Aorta (tissue), 5 donors: ENCODE data around the gene TBC1D22A. TPM values are rescaled to one million over a fixed set of nuclear protein-coding genes. Genes with fewer than 3 reads are reported as not detected.

Source experiments
- ATAC-seq: fragments of 200-7000 bp; cut with Tn5 transposase; one replicate; pipeline ENCODE4 v1.9.1; 2022; ENCODE audit warnings: moderate library complexity; ENCODE audit not compliant: low FRiP score
- DNase-seq, 2 donors: peaks; one replicate each; pipeline ENCODE4 v3.0.0-alpha.2; 2020
- H3K27ac ChIP-seq, 2 donors: one replicate each; pipeline ENCODE4 v1.5.1; 2013; ENCODE audit warnings: low read length in 2 of 2, mild to moderate bottlenecking in 2 of 2, moderate library complexity in 2 of 2, control low read depth in 1 of 2, inconsistent platforms in 1 of 2, low read depth in 1 of 2
- H3K27me3 ChIP-seq, 2 donors: one replicate each; pipeline ENCODE4 v1.6.1; 2013; ENCODE audit warnings: control low read depth in 1 of 2, low read length in 1 of 2, mild to moderate bottlenecking in 1 of 2, moderate library complexity in 1 of 2; ENCODE audit not compliant: insufficient read depth in 2 of 2, control insufficient read depth in 1 of 2
- H3K36me3 ChIP-seq, 2 donors: one replicate each; pipeline ENCODE4 v1.6.1; 2013; ENCODE audit warnings: control low read depth in 1 of 2, low read length in 1 of 2, mild to moderate bottlenecking in 1 of 2; ENCODE audit not compliant: insufficient read depth in 2 of 2, control insufficient read depth in 1 of 2
- H3K4me1 ChIP-seq, 2 donors: one replicate each; pipeline ENCODE4 v1.6.1; 2013; ENCODE audit warnings: low read length in 2 of 2, control low read depth in 1 of 2, mild to moderate bottlenecking in 1 of 2, moderate library complexity in 1 of 2; ENCODE audit not compliant: insufficient read depth in 2 of 2, control insufficient read depth in 1 of 2
- H3K4me3 ChIP-seq, 2 donors: one replicate each; pipeline ENCODE4 v1.5.1; 2013; ENCODE audit warnings: low read length in 2 of 2, control low read depth in 1 of 2, mild to moderate bottlenecking in 1 of 2
- H3K9me3 ChIP-seq: one replicate; pipeline ENCODE4 v1.6.1; 2013; ENCODE audit warnings: mild to moderate bottlenecking, low read length; ENCODE audit not compliant: control insufficient read depth
- WGBS, 2 donors: extraction: QIAGEN DNeasy Blood & Tissue Kit; methylation state at CpG; one replicate each; pipeline ENCODE4 v1.1.7; 2013; 5-methylcytosine and 5-hydroxymethylcytosine counted together
- intact Hi-C, 2 donors: fragments of 100-400 bp; cut with DNase I; formaldehyde crosslinking; loops; one replicate each; pipeline versions ENCODE4 v1.14.2 to v1.15.0; 2022
- polyA plus RNA-seq, 2 donors: library from polyadenylated mRNA; stranded (reverse); fragments of 200-250 nt; gene quantifications; one replicate each; pipeline ENCODE4 v1.2.3, GENCODE V29; 2013
- total RNA-seq, 2 donors: library from RNA; stranded (reverse); fragmentation: NEBNext Ultra II Directional; extraction: Animal tissue kit (Norgen Biotek cat#: 25700); gene quantifications; one replicate each; pipeline ENCODE4 v1.2.1, GENCODE V29; 2021
- donor health status: healthy with polysubstance abuse.
- donor health status: Bipolar disorder and iron deficiency.
- donor health status: DM: no; HTN: no; CAD: no.
- donor health status: DM: no; HTN: no; CAD: no.
- donor health status: DM: yes; HTN: yes; CAD: no.

The TBC1D22A gene
- total and polyA plus RNA-seq, 4 donors: 10.8 to 37.1 (median 17.9) TPM

DNA sequence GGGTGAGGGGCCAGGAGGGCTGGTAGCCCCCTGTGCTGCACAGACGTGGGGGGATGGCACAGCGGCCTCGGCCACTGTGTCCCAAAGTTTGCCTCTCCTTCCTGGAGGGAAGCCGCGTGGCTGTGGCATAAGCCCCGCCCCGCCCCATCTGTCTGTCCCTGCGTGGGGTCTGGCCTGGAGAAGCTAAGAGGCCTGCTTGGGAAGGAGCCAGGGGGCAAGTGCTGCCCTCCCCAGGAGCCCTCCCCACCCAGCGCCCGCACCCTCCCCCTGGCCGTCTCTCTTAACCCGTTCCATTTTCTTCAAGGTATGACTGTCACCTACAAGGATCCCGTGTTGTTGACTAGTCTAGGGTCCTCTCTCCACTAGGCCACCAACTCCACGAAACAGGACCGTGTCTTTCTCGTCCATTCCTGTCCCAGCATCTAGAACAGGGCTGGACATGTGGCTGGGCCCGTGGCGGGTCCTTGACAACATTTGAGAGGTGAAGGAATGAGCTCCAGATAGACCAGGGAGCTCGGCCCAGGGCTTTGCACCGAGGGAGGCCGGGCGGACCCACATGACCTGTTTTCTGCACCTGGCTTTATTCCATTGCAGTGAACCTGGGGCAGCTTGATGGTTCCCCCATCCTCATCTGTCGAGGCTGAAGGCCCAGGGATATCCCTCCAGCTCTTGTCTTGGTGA, 428.0 kb downstream of the TBC1D22A start:
- peak in 1 of 2 donors; percentile 62 for DNase-seq
- no peak overlapping the region for H3K27ac ChIP-seq
- no peak for ATAC-seq
- no peaks in the 10 kb centered on the region for H3K4me1 ChIP-seq
- H3K9me3 ChIP-seq: no peaks in the 10 kb centered on the region
- 87% methylated on average over 22 to 23 of the region's 23 CpGs for WGBS, 2 donors
- no peaks in the 10 kb centered on the region for H3K27me3 ChIP-seq
- no peak overlapping the region for H3K4me3 ChIP-seq
- intact Hi-C loops: no loop called here
- H3K36me3 ChIP-seq: no peaks in the 10 kb centered on the region

- no peaks in the 10 kb centered on the region for H3K36me3 ChIP-seq
- no peaks in the 10 kb centered on the region for H3K9me3 ChIP-seq
- WGBS, 2 donors: 86 to 87% methylated on average over 11 of the region's 11 CpGs
- no peak overlapping the region for H3K27ac ChIP-seq
- no peak overlapping the region for H3K4me3 ChIP-seq
- ATAC-seq (no peak), DNase-seq (peak in 1 of 2 donors; percentile 53)
- no peaks in the 10 kb centered on the region for H3K27me3 ChIP-seq
- no peaks in the 10 kb centered on the region for H3K4me1 ChIP-seq
- intact Hi-C loops: no loop called here
Measured at GRCh38 chr22:47190957-47191670, 428.7 kb downstream of the TBC1D22A start.

- Histone ChIP-seq H3K27me3 (no peaks in the 10 kb centered on the region), H3K4me3 (no peak overlapping the region), H3K27ac (no peak overlapping the region), H3K36me3 (no peaks in the 10 kb centered on the region), H3K9me3 (no peaks in the 10 kb centered on the region), H3K4me1 (no peaks in the 10 kb centered on the region)
- DNase-seq (peak in 1 of 2 donors; percentile 68), ATAC-seq (no peak)
- 24 to 32% methylated on average over 24 to 25 of the region's 25 CpGs for WGBS, 2 donors
- intact Hi-C loops: no loop called here
Measured at GRCh38 chr22:47191671-47192650, 429.5 kb downstream of the TBC1D22A start.

DNA sequence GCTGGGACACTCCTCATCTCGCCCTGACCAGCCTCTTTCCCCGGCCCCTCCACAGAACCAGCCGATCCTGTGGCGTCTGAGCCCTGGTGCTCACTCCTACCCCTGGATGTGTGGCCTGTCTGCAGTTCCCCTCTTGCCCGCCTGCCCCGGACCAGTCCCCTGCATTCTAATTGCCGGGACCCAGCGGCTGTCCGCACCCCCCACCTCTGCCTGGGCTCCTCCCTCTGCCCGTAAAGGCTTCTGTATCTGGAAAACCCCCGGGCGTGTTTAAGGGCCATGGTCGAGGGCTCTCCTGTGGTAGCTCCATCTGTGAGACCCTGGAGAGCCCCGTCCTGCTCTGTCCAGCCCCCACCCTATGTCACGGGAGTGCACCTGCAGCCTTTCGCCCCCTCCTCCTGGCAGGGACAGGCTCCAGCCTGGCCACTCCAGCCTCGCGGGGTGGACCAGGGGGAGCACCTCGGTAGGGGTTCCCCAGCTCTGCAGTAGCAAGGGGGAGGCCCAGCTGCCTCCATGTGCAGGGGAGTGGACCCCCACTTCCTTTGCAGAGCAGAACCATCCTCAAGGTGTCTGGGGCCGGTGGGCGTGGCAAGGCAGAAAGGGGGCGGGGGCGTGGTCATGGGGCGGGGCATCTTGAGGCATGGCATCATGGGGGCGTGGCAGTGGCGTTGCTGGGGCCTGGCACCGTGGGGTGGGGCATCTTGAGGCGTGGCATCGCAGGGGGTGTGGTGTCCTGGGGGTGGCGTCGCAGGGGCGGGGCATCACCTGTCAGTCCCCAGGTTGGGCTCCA, 430.4 kb downstream of the TBC1D22A start:
- peak; percentile 32 to 67 for DNase-seq
- H3K27me3 ChIP-seq: no peaks in the 10 kb centered on the region
- H3K36me3 ChIP-seq: no peaks in the 10 kb centered on the region
- H3K27ac ChIP-seq: no peak overlapping the region
- no peak overlapping the region for H3K4me3 ChIP-seq
- H3K9me3 ChIP-seq: no peaks in the 10 kb centered on the region
- 80 to 83% methylated on average over 32 of the region's 32 CpGs for WGBS, 2 donors
- intact Hi-C loops: no loop called here
- ATAC-seq: no peak
- H3K4me1 ChIP-seq: no peaks in the 10 kb centered on the region

DNA sequence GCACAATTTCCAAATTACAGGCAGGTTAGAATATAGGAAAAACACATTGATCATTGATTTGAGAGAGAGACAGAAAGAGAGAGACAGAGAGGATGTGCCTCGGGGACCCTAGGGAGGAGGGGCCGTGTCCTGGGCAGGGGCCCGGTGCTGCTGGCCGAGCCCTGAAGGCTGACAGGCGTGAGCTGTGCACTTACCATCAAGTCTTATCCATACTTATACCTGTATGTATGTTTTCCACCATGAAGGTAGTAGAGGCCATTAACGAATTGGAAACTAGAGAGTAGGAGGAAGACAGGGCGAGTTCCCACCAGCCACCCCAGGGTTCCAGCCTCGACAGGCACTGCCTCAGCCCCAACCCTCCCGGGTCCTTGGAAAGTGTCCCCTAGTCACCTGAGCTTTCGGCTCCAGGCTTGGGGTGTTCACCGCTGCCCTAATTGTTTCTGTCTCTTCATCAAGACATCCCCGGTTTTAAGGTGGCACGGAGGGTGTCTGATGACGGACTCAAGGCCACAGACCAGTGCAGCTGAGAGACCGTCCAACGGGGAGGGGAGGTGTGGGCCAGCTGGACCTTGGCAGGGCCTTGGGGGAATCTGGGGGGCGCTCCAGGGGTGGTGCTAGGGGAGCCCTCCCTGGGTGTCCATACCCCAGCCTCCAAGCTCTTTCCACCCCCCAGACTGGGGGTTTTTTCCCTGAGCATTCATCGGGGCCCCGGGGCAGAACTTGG, 431.3 kb downstream of the TBC1D22A start:
- Histone ChIP-seq H3K36me3 (no peaks in the 10 kb centered on the region), H3K4me1 (no peaks in the 10 kb centered on the region), H3K27me3 (no peaks in the 10 kb centered on the region), H3K4me3 (no peak overlapping the region), H3K9me3 (no peaks in the 10 kb centered on the region), H3K27ac (no peak overlapping the region)
- intact Hi-C loops: no loop called here
- 91 to 94% methylated on average over 18 to 19 of the region's 19 CpGs for WGBS, 2 donors
- DNase-seq (peak in 1 of 2 donors; percentile 45), ATAC-seq (no peak)

GRCh38 chr22:47194476-47195155, 432.2 kb downstream of the TBC1D22A start:
- no peaks in the 10 kb centered on the region for H3K27me3 ChIP-seq
- DNase-seq (peak in 1 of 2 donors; percentile 26), ATAC-seq (no peak)
- H3K36me3 ChIP-seq: no peaks in the 10 kb centered on the region
- H3K27ac ChIP-seq: no peak overlapping the region
- intact Hi-C loops: no loop called here
- H3K4me3 ChIP-seq: no peak overlapping the region
- 85 to 92% methylated on average over 6 of the region's 6 CpGs for WGBS, 2 donors
- H3K9me3 ChIP-seq: no peaks in the 10 kb centered on the region
- H3K4me1 ChIP-seq: no peaks in the 10 kb centered on the region

DNA sequence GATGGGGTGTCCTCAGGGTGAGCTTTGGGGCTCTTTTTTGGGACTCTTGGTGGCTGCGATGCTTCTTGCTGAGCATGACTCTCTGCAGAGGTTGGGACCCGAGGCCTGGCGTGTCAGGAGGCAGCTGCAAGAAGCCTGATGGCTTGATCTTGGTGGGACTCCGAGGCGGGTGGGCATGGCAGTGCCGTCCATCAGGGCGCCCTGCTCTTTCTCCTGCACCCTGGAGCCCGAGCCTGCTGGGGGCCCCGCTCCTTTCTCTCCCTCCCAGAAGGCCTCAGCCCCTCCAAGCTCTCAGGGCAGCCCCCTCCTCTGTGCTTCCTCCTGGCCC, 432.7 kb downstream of the TBC1D22A start:
- 85 to 91% methylated on average over 7 to 9 of the region's 9 CpGs for WGBS, 2 donors
- no peak overlapping the region for H3K27ac ChIP-seq
- no peaks in the 10 kb centered on the region for H3K9me3 ChIP-seq
- H3K4me1 ChIP-seq: no peaks in the 10 kb centered on the region
- DNase-seq (peak in 1 of 2 donors; percentile 40), ATAC-seq (no peak)
- H3K36me3 ChIP-seq: no peaks in the 10 kb centered on the region
- H3K4me3 ChIP-seq: no peak overlapping the region
- H3K27me3 ChIP-seq: no peaks in the 10 kb centered on the region
- intact Hi-C loops: no loop called here
